ENCODE data around the gene TBCD.
"Not testable (repeated sequence)": the region's sequence is repeated elsewhere in the genome, so short reads cannot be mapped to it uniquely, and the experiment has no call there.

The TBCD gene

GRCh38 chr17:82965371-82965770, 213.5 kb downstream of the TBCD start:
- Histone ChIP-seq H3K36me3 (ENCODE audit: control insufficient read depth, insufficient read depth, low read length, severe bottlenecking) (no peaks in the 10 kb centered on the region), H3K9ac (ENCODE audit: low read length) (no peak overlapping the region), H3K4me3 (ENCODE audit: low read length) (no peak overlapping the region), H3K9me3 (ENCODE audit: control insufficient read depth, low read length) (no peaks in the 10 kb centered on the region), H3K27me3 (replicated peaks; ENCODE audit: control insufficient read depth, insufficient read depth, low read length) (no peaks in the 10 kb centered on the region), H3K4me1 (ENCODE audit: control insufficient read depth, insufficient read depth, low read length) (peaks cover 4% of the 10 kb centered on the region)
- no peak for DNase-seq (ENCODE audit: low read depth)

GRCh38 chr17:82966415-82966814, 214.6 kb downstream of the TBCD start:
- H3K4me3 ChIP-seq (ENCODE audit: low read length), result no peak overlapping the region
- H3K4me1 ChIP-seq (ENCODE audit: control insufficient read depth, insufficient read depth, low read length), result peaks cover 4% of the 10 kb centered on the region
- H3K9ac ChIP-seq (ENCODE audit: low read length), result no peak overlapping the region
- no peaks in the 10 kb centered on the region for H3K36me3 ChIP-seq (ENCODE audit: control insufficient read depth, insufficient read depth, low read length, severe bottlenecking)
- no peaks in the 10 kb centered on the region for H3K27me3 ChIP-seq (replicated peaks; ENCODE audit: control insufficient read depth, insufficient read depth, low read length)
- no peak for DNase-seq (ENCODE audit: low read depth)
- no peaks in the 10 kb centered on the region for H3K9me3 ChIP-seq (ENCODE audit: control insufficient read depth, low read length)

GRCh38 chr17:82967268-82968032, 215.6 kb downstream of the TBCD start:
- Histone ChIP-seq H3K4me3 (ENCODE audit: low read length) (no peak overlapping the region), H3K4me1 (ENCODE audit: control insufficient read depth, insufficient read depth, low read length) (peaks cover 4% of the 10 kb centered on the region), H3K9ac (ENCODE audit: low read length) (no peak overlapping the region), H3K9me3 (ENCODE audit: control insufficient read depth, low read length) (no peaks in the 10 kb centered on the region), H3K36me3 (ENCODE audit: control insufficient read depth, insufficient read depth, low read length, severe bottlenecking) (no peaks in the 10 kb centered on the region), H3K27me3 (replicated peaks; ENCODE audit: control insufficient read depth, insufficient read depth, low read length) (no peaks in the 10 kb centered on the region)
- no peak for DNase-seq (ENCODE audit: low read depth)

GRCh38 chr17:82968033-82968841, 216.4 kb downstream of the TBCD start:
- H3K4me3 ChIP-seq (ENCODE audit: low read length); H3K36me3 ChIP-seq (ENCODE audit: control insufficient read depth, insufficient read depth, low read length, severe bottlenecking); H3K27me3 ChIP-seq (replicated peaks; ENCODE audit: control insufficient read depth, insufficient read depth, low read length); DNase-seq (ENCODE audit: low read depth); H3K4me1 ChIP-seq (ENCODE audit: control insufficient read depth, insufficient read depth, low read length); H3K9ac ChIP-seq (ENCODE audit: low read length); H3K9me3 ChIP-seq (ENCODE audit: control insufficient read depth, low read length): not testable (repeated sequence)

- Histone ChIP-seq H3K9me3 (ENCODE audit: control insufficient read depth, low read length) (no peaks in the 10 kb centered on the region), H3K9ac (ENCODE audit: low read length) (no peak overlapping the region), H3K4me3 (ENCODE audit: low read length) (no peak overlapping the region), H3K27me3 (replicated peaks; ENCODE audit: control insufficient read depth, insufficient read depth, low read length) (no peaks in the 10 kb centered on the region), H3K4me1 (ENCODE audit: control insufficient read depth, insufficient read depth, low read length) (no peaks in the 10 kb centered on the region), H3K36me3 (ENCODE audit: control insufficient read depth, insufficient read depth, low read length, severe bottlenecking) (no peaks in the 10 kb centered on the region)
- no peak for DNase-seq (ENCODE audit: low read depth)
These were observed 218.2 kb downstream of the TBCD start for GRCh38 chr17:82970067-82970466.

GRCh38 chr17:82970818-82971590, 219.1 kb downstream of the TBCD start:
- H3K36me3 ChIP-seq (ENCODE audit: control insufficient read depth, insufficient read depth, low read length, severe bottlenecking), result no peaks in the 10 kb centered on the region
- H3K9me3 ChIP-seq (ENCODE audit: control insufficient read depth, low read length), result no peaks in the 10 kb centered on the region
- no peaks in the 10 kb centered on the region for H3K4me1 ChIP-seq (ENCODE audit: control insufficient read depth, insufficient read depth, low read length)
- H3K27me3 ChIP-seq (replicated peaks; ENCODE audit: control insufficient read depth, insufficient read depth, low read length), result no peaks in the 10 kb centered on the region
- no peak for DNase-seq (ENCODE audit: low read depth)
- no peak overlapping the region for H3K4me3 ChIP-seq (ENCODE audit: low read length)
- H3K9ac ChIP-seq (ENCODE audit: low read length), result no peak overlapping the region

GRCh38 chr17:82972836-82973372, 221.0 kb downstream of the TBCD start:
- H3K36me3 ChIP-seq (ENCODE audit: control insufficient read depth, insufficient read depth, low read length, severe bottlenecking), result no peaks in the 10 kb centered on the region
- H3K27me3 ChIP-seq (replicated peaks; ENCODE audit: control insufficient read depth, insufficient read depth, low read length), result no peaks in the 10 kb centered on the region
- DNase-seq (ENCODE audit: low read depth), result no peak
- H3K4me1 ChIP-seq (ENCODE audit: control insufficient read depth, insufficient read depth, low read length), result no peaks in the 10 kb centered on the region
- H3K4me3 ChIP-seq (ENCODE audit: low read length), result no peak overlapping the region
- H3K9ac ChIP-seq (ENCODE audit: low read length), result no peak overlapping the region
- no peaks in the 10 kb centered on the region for H3K9me3 ChIP-seq (ENCODE audit: control insufficient read depth, low read length)

GRCh38 chr17:82973456-82974135, 221.7 kb downstream of the TBCD start:
- Histone ChIP-seq H3K9ac (ENCODE audit: low read length) (no peak overlapping the region), H3K27me3 (replicated peaks; ENCODE audit: control insufficient read depth, insufficient read depth, low read length) (no peaks in the 10 kb centered on the region), H3K4me1 (ENCODE audit: control insufficient read depth, insufficient read depth, low read length) (no peaks in the 10 kb centered on the region), H3K4me3 (ENCODE audit: low read length) (no peak overlapping the region), H3K9me3 (ENCODE audit: control insufficient read depth, low read length) (no peaks in the 10 kb centered on the region), H3K36me3 (ENCODE audit: control insufficient read depth, insufficient read depth, low read length, severe bottlenecking) (no peaks in the 10 kb centered on the region)
- DNase-seq (ENCODE audit: low read depth), result no peak

- DNase-seq (ENCODE audit: low read depth), result no peak
- Histone ChIP-seq H3K4me3 (ENCODE audit: low read length) (no peak overlapping the region), H3K9me3 (ENCODE audit: control insufficient read depth, low read length) (no peaks in the 10 kb centered on the region), H3K27me3 (replicated peaks; ENCODE audit: control insufficient read depth, insufficient read depth, low read length) (no peaks in the 10 kb centered on the region), H3K36me3 (ENCODE audit: control insufficient read depth, insufficient read depth, low read length, severe bottlenecking) (no peaks in the 10 kb centered on the region), H3K4me1 (ENCODE audit: control insufficient read depth, insufficient read depth, low read length) (no peaks in the 10 kb centered on the region), H3K9ac (ENCODE audit: low read length) (no peak overlapping the region)
These were observed 222.5 kb downstream of the TBCD start for GRCh38 chr17:82974136-82974952.

- no peak for DNase-seq (ENCODE audit: low read depth)
These were observed 225.2 kb downstream of the TBCD start for GRCh38 chr17:82976982-82977488.

More at GRCh38 chr17:82976982-82977488, 225.2 kb downstream of the TBCD start:
- Histone ChIP-seq H3K36me3 (ENCODE audit: control insufficient read depth, insufficient read depth, low read length, severe bottlenecking) (no peaks in the 10 kb centered on the region), H3K9me3 (ENCODE audit: control insufficient read depth, low read length) (no peaks in the 10 kb centered on the region), H3K4me1 (ENCODE audit: control insufficient read depth, insufficient read depth, low read length) (no peaks in the 10 kb centered on the region), H3K9ac (ENCODE audit: low read length) (no peak overlapping the region), H3K27me3 (replicated peaks; ENCODE audit: control insufficient read depth, insufficient read depth, low read length) (no peaks in the 10 kb centered on the region), H3K4me3 (ENCODE audit: low read length) (no peak overlapping the region)

Measured in adipocyte (in vitro differentiated cells).